NCI-H82 (cell line): ENCODE data around the gene CMTM3.

Source experiments
- DNase-seq: peaks from one replicate; lab custom pipeline; 2025; lab: John Stamatoyannopoulos, UW

Gene CMTM3

DNA sequence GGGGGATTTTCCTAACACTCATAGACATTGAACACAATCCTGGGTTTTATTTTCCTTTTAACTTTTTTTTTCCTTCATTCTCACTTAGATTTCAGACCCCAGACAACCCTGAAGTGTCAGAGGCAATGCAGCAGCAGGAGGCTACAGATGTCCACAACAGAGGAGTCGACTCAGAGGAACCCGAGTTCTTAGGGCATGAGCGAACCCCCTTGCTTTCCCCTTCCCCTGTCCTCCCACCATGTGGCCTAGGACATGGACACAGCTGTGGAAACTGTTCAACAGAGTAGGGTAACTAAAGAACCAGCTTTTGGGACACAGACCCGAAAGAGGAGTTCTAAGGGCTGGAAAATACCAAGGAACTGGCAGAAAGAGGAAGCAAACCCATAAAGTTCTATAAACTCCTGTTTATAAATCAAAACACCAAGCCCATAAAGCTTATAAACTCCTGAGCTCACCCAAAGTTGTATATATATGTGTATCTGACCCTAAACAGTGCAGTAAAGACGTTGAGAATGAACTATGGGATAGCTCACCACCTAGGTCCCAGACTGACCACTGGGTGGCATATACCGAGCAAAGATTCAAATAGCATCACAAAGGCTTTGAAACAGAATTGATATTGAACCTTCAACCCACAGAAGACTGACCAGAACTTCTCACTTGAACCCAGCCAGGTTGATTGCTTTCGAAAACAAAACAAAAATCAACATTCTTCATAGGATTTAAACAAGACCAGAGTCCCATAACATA lies 58.1 kb downstream of the CMTM3 start:
- DNase-seq: peak; percentile 19
